ENCODE data around the gene ELL3. TPM values are rescaled to one million over a fixed set of nuclear protein-coding genes. Genes with fewer than 3 reads are reported as not detected.
"Not testable (repeated sequence)": the region's sequence is repeated elsewhere in the genome, so short reads cannot be mapped to it uniquely, and the experiment has no call there.

The ELL3 gene
- 1.5 TPM for polyA plus RNA-seq (2013, experiment 1 of 2)
- polyA plus RNA-seq (2013, experiment 2 of 2) = 1.5 TPM

- under 1% methylated on average over 38 of the region's 41 CpGs for WGBS
- Histone ChIP-seq H3K36me3 (ENCODE audit: control insufficient read depth in 1 of 2, insufficient read depth in 2 of 2, low read depth in 1 of 2, low read length in 2 of 2) (peaks cover 12 to 27% of the 10 kb centered on the region in 2 experiments), H3K14ac (ENCODE audit: low read length in 2 of 2) (peak within 1 kb of the TSS in 1 of 2 experiments; percentile 94), H2BK120ac (ENCODE audit: low read depth, low read length) (no peak within 1 kb of the TSS), H3K79me1 (replicated peaks; ENCODE audit: low read length, poor library complexity, severe bottlenecking) (no peaks in the 10 kb centered on the region), H3K27me3 (ENCODE audit: control insufficient read depth in 1 of 2, insufficient read depth in 1 of 2, low read length in 2 of 2) (no peaks in the 10 kb centered on the region), H3K9me3 (ENCODE audit: control insufficient read depth, low read length) (no peaks in the 10 kb centered on the region), H2AFZ (ENCODE audit: low read depth, low read length) (peak within 1 kb of the TSS; percentile 32), H3K27ac (ENCODE audit: low read length, poor library complexity, severe bottlenecking) (peak within 1 kb of the TSS; percentile 34), H3K4me3 (ENCODE audit: insufficient read depth in 1 of 2, low read depth in 1 of 2, low read length in 2 of 2) (peak within 1 kb of the TSS; percentile 56 to 87), H3K4ac (ENCODE audit: low read depth in 1 of 2, low read length in 2 of 2) (peak within 1 kb of the TSS in 1 of 2 experiments; percentile 67), H3K9ac (ENCODE audit: low read length) (peak within 1 kb of the TSS; percentile 86), H3K4me1 (ENCODE audit: control insufficient read depth, insufficient read depth, low read depth, low read length) (peaks cover 14% of the 10 kb centered on the region), H3K18ac (ENCODE audit: low read depth in 1 of 2, low read length in 2 of 2) (peak within 1 kb of the TSS; percentile 60 to 91), H2BK5ac (ENCODE audit: low read depth, low read length, poor library complexity, severe bottlenecking) (no peak within 1 kb of the TSS), H3K4me2 (ENCODE audit: low read length, poor library complexity, severe bottlenecking) (peak within 1 kb of the TSS; percentile 95), H2BK15ac (ENCODE audit: low read depth, poor library complexity, severe bottlenecking) (peak within 1 kb of the TSS; percentile 36), H2BK12ac (ENCODE audit: low read length in 2 of 2) (peak within 1 kb of the TSS; percentile 30 to 86), H4K91ac (ENCODE audit: low read length) (no peak within 1 kb of the TSS), H4K8ac (ENCODE audit: low read length) (peak within 1 kb of the TSS; percentile 87), H2AK5ac (ENCODE audit: low read length, severe bottlenecking) (no peak within 1 kb of the TSS), H3K23ac (ENCODE audit: low read length in 2 of 2) (peak within 1 kb of the TSS in 1 of 2 experiments; percentile 75)
- no peak for DNase-seq
Measured at GRCh38 chr15:43776718-43777266, at the start of gene ELL3. TSS of gene ELL3 (minus strand) at chr15:43776966. CDS start at chr15:43776901, 65 bp downstream.

- no peak overlapping the region for H2BK15ac ChIP-seq (ENCODE audit: low read depth, poor library complexity, severe bottlenecking)
- WGBS = 97% methylated on average over 10 of the region's 11 CpGs
- no peak overlapping the region for H2AFZ ChIP-seq (ENCODE audit: low read depth, low read length)
- H3K4ac ChIP-seq (ENCODE audit: low read depth in 1 of 2, low read length in 2 of 2) = no peak overlapping the region
- no peak overlapping the region for H2AK5ac ChIP-seq (ENCODE audit: low read length, severe bottlenecking)
- H2BK120ac ChIP-seq (ENCODE audit: low read depth, low read length) = no peak overlapping the region
- H3K18ac ChIP-seq (ENCODE audit: low read depth in 1 of 2, low read length in 2 of 2) = peak overlapping the region in 1 of 2 experiments; percentile 54
- no peaks in the 10 kb centered on the region for H3K36me3 ChIP-seq (ENCODE audit: control insufficient read depth in 1 of 2, insufficient read depth in 2 of 2, low read depth in 1 of 2, low read length in 2 of 2)
- H4K91ac ChIP-seq (ENCODE audit: low read length) = no peak overlapping the region
- H3K9ac ChIP-seq (ENCODE audit: low read length) = peak overlapping the region; percentile 80
- DNase-seq = no peak
- H3K14ac ChIP-seq (ENCODE audit: low read length in 2 of 2) = no peak overlapping the region
- no peak overlapping the region for H3K27ac ChIP-seq (ENCODE audit: low read length, poor library complexity, severe bottlenecking)
- H3K4me1 ChIP-seq (ENCODE audit: control insufficient read depth, insufficient read depth, low read depth, low read length) = peaks cover 13% of the 10 kb centered on the region
- no peak overlapping the region for H2BK12ac ChIP-seq (ENCODE audit: low read length in 2 of 2)
- no peaks in the 10 kb centered on the region for H3K9me3 ChIP-seq (ENCODE audit: control insufficient read depth, low read length)
- peaks cover 5% of the 10 kb centered on the region for H3K79me1 ChIP-seq (replicated peaks; ENCODE audit: low read length, poor library complexity, severe bottlenecking)
- H4K8ac ChIP-seq (ENCODE audit: low read length) = peak overlapping the region; percentile 4
- peak overlapping the region in 1 of 2 experiments; percentile 90 for H3K4me3 ChIP-seq (ENCODE audit: insufficient read depth in 1 of 2, low read depth in 1 of 2, low read length in 2 of 2)
- H3K23ac ChIP-seq (ENCODE audit: low read length in 2 of 2) = no peak overlapping the region
- H3K27me3 ChIP-seq (ENCODE audit: control insufficient read depth in 1 of 2, insufficient read depth in 1 of 2, low read length in 2 of 2) = no peaks in the 10 kb centered on the region
- peak overlapping the region; percentile 26 for H3K4me2 ChIP-seq (ENCODE audit: low read length, poor library complexity, severe bottlenecking)
- no peak overlapping the region for H2BK5ac ChIP-seq (ENCODE audit: low read depth, low read length, poor library complexity, severe bottlenecking)
Measured at GRCh38 chr15:43826029-43826507, 49.3 kb upstream of the ELL3 start.

GRCh38 chr15:43825305-43825704 is 48.5 kb upstream of the ELL3 start:
- not testable (repeated sequence) for H3K4ac ChIP-seq (ENCODE audit: low read depth in 1 of 2, low read length in 2 of 2); H3K14ac ChIP-seq (ENCODE audit: low read length in 2 of 2); H2BK120ac ChIP-seq (ENCODE audit: low read depth, low read length); H3K36me3 ChIP-seq (ENCODE audit: control insufficient read depth in 1 of 2, insufficient read depth in 2 of 2, low read depth in 1 of 2, low read length in 2 of 2); H2AFZ ChIP-seq (ENCODE audit: low read depth, low read length); H2BK15ac ChIP-seq (ENCODE audit: low read depth, poor library complexity, severe bottlenecking); H2BK5ac ChIP-seq (ENCODE audit: low read depth, low read length, poor library complexity, severe bottlenecking); H3K4me3 ChIP-seq (ENCODE audit: insufficient read depth in 1 of 2, low read depth in 1 of 2, low read length in 2 of 2); H4K8ac ChIP-seq (ENCODE audit: low read length); H3K23ac ChIP-seq (ENCODE audit: low read length in 2 of 2); H3K18ac ChIP-seq (ENCODE audit: low read depth in 1 of 2, low read length in 2 of 2); H4K91ac ChIP-seq (ENCODE audit: low read length); H3K79me1 ChIP-seq (replicated peaks; ENCODE audit: low read length, poor library complexity, severe bottlenecking); DNase-seq; H2AK5ac ChIP-seq (ENCODE audit: low read length, severe bottlenecking); H3K9me3 ChIP-seq (ENCODE audit: control insufficient read depth, low read length); H2BK12ac ChIP-seq (ENCODE audit: low read length in 2 of 2); H3K9ac ChIP-seq (ENCODE audit: low read length); H3K27ac ChIP-seq (ENCODE audit: low read length, poor library complexity, severe bottlenecking); H3K4me2 ChIP-seq (ENCODE audit: low read length, poor library complexity, severe bottlenecking); H3K27me3 ChIP-seq (ENCODE audit: control insufficient read depth in 1 of 2, insufficient read depth in 1 of 2, low read length in 2 of 2)
- WGBS = 94% methylated on average over 11 of the region's 11 CpGs
- H3K4me1 ChIP-seq (ENCODE audit: control insufficient read depth, insufficient read depth, low read depth, low read length) = peaks cover 11% of the 10 kb centered on the region

GRCh38 chr15:43824302-43825246 is 47.8 kb upstream of the ELL3 start, which contains the start of gene MFAP1:
TSS of gene MFAP1 (minus strand) at chr15:43824690. CDS start at chr15:43824569, 121 bp downstream.
- Histone ChIP-seq H3K4me1 (ENCODE audit: control insufficient read depth, insufficient read depth, low read depth, low read length) (peaks cover 11% of the 10 kb centered on the region), H3K23ac (ENCODE audit: low read length in 2 of 2) (no peak within 1 kb of the TSS), H3K79me1 (replicated peaks; ENCODE audit: low read length, poor library complexity, severe bottlenecking) (peaks cover 3% of the 10 kb centered on the region), H2BK5ac (ENCODE audit: low read depth, low read length, poor library complexity, severe bottlenecking) (no peak within 1 kb of the TSS), H2BK15ac (ENCODE audit: low read depth, poor library complexity, severe bottlenecking) (no peak within 1 kb of the TSS), H3K14ac (ENCODE audit: low read length in 2 of 2) (no peak within 1 kb of the TSS), H3K4ac (ENCODE audit: low read depth in 1 of 2, low read length in 2 of 2) (peak within 1 kb of the TSS in 1 of 2 experiments; percentile 21), H4K91ac (ENCODE audit: low read length) (peak within 1 kb of the TSS; percentile 9), H4K8ac (ENCODE audit: low read length) (peak within 1 kb of the TSS; percentile 47), H3K4me3 (ENCODE audit: insufficient read depth in 1 of 2, low read depth in 1 of 2, low read length in 2 of 2) (peak within 1 kb of the TSS; percentile 61 to 88), H2BK12ac (ENCODE audit: low read length in 2 of 2) (no peak within 1 kb of the TSS), H3K4me2 (ENCODE audit: low read length, poor library complexity, severe bottlenecking) (peak within 1 kb of the TSS; percentile 57), H2AFZ (ENCODE audit: low read depth, low read length) (no peak within 1 kb of the TSS), H2AK5ac (ENCODE audit: low read length, severe bottlenecking) (no peak within 1 kb of the TSS), H3K9ac (ENCODE audit: low read length) (peak within 1 kb of the TSS; percentile 96), H3K27ac (ENCODE audit: low read length, poor library complexity, severe bottlenecking) (peak within 1 kb of the TSS; percentile 74), H3K18ac (ENCODE audit: low read depth in 1 of 2, low read length in 2 of 2) (peak within 1 kb of the TSS; percentile 12 to 26), H2BK120ac (ENCODE audit: low read depth, low read length) (no peak within 1 kb of the TSS), H3K9me3 (ENCODE audit: control insufficient read depth, low read length) (no peaks in the 10 kb centered on the region), H3K27me3 (ENCODE audit: control insufficient read depth in 1 of 2, insufficient read depth in 1 of 2, low read length in 2 of 2) (no peaks in the 10 kb centered on the region), H3K36me3 (ENCODE audit: control insufficient read depth in 1 of 2, insufficient read depth in 2 of 2, low read depth in 1 of 2, low read length in 2 of 2) (peaks cover 0 to 4% of the 10 kb centered on the region in 2 experiments)
- DNase-seq = peak; percentile 98
- 7% methylated on average over 43 of the region's 46 CpGs for WGBS

All from mesenchymal stem cell (in vitro differentiated cells and primary cell).